WTC11 (cell line): ENCODE results near the gene SIK2. TPM values are rescaled to one million over a fixed set of nuclear protein-coding genes. Genes with fewer than 3 reads are reported as not detected.

Source experiments
- ATAC-seq: fragments of 200-7000 bp; cut with Tn5 transposase; 2 replicates; pipeline ENCODE4 v1.10.0; 2021; ENCODE audit warnings: mild to moderate bottlenecking, moderate library complexity
- CTCF ChIA-PET: fragments of 300-600 bp; sonication (Branson Sonifier 250); formaldehyde crosslinking; loops from one replicate; lab custom pipeline; 2021; ENCODE audit warnings: antibody characterized with exemption; lab: Charles Lee
- POLR2A ChIA-PET: fragments of 350-600 bp; sonication (Branson Sonifier 250); formaldehyde crosslinking; loops from one replicate; lab custom pipeline; 2021; ENCODE audit warnings: antibody characterized with exemption; lab: Charles Lee
- DNase-seq: peaks from one replicate; pipeline ENCODE4 v3.0.0; 2021; ENCODE audit warnings: low spot score
- H3K27ac Mint-ChIP-seq: 2 replicates; pipeline ENCODE4 v1.8.0; 2021; ENCODE audit warnings: mixed read lengths
- H3K27me3 Mint-ChIP-seq: 2 replicates; pipeline ENCODE4 v1.8.0; 2021; ENCODE audit warnings: low read depth, mild to moderate bottlenecking, moderate library complexity, mixed read lengths
- H3K36me3 Mint-ChIP-seq: 2 replicates; pipeline ENCODE4 v1.8.0; 2021; ENCODE audit warnings: mixed read lengths
- H3K4me1 Mint-ChIP-seq: 2 replicates; pipeline ENCODE4 v1.8.0; 2022; ENCODE audit warnings: mixed read lengths
- H3K4me3 Mint-ChIP-seq: 2 replicates; pipeline ENCODE4 v1.8.0; 2021; ENCODE audit warnings: mild to moderate bottlenecking, moderate library complexity, mixed read lengths
- H3K9me3 Mint-ChIP-seq: 2 replicates; pipeline ENCODE4 v1.8.0; 2021; ENCODE audit warnings: mixed read lengths
- AR ChIP-seq: fragments of 250-450 bp; sonication (Bioruptor Pico); IDR thresholded peaks from 2 replicates; pipeline ENCODE4 v1.9.0; 2021; ENCODE audit warnings: mild to moderate bottlenecking
- ARID4B ChIP-seq: sonication (generic); formaldehyde crosslinking; IDR thresholded peaks from 2 replicates; pipeline ENCODE4 v1.8.0; 2023; ENCODE audit warnings: missing genetic modification reagents, mild to moderate bottlenecking, borderline replicate concordance
- ATF6 ChIP-seq: sonication (generic); formaldehyde crosslinking; IDR thresholded peaks from 2 replicates; pipeline ENCODE4 v1.8.1; 2023; ENCODE audit warnings: mild to moderate bottlenecking, missing genetic modification reagents
- CBFB ChIP-seq: sonication (generic); formaldehyde crosslinking; IDR thresholded peaks from 2 replicates; pipeline ENCODE4 v1.8.1; 2022; ENCODE audit warnings: mild to moderate bottlenecking, low read depth, missing genetic modification reagents
- CTCF ChIP-seq: fragments of 200-600 bp; IDR thresholded peaks from 2 replicates; pipeline ENCODE4 v1.8.0; 2022; ENCODE audit warnings: antibody characterized with exemption
- FOXJ3 ChIP-seq: sonication (generic); formaldehyde crosslinking; IDR thresholded peaks from 2 replicates; pipeline ENCODE4 v1.9.0; 2021; ENCODE audit warnings: missing genetic modification reagents, mild to moderate bottlenecking, borderline replicate concordance
- FOXK1 ChIP-seq: sonication (generic); formaldehyde crosslinking; IDR thresholded peaks from 2 replicates; pipeline ENCODE4 v1.8.0; 2022; ENCODE audit warnings: mild to moderate bottlenecking, moderate library complexity, missing genetic modification reagents
- GABPB1 ChIP-seq: sonication (generic); formaldehyde crosslinking; IDR thresholded peaks from 2 replicates; pipeline ENCODE4 v1.8.1; 2023; ENCODE audit warnings: mild to moderate bottlenecking, missing genetic modification reagents
- JAZF1 ChIP-seq: fragments of 250-450 bp; sonication (Bioruptor Pico); IDR thresholded peaks from 2 replicates; pipeline ENCODE4 v1.9.0; 2021; ENCODE audit warnings: moderate library complexity, mild to moderate bottlenecking, inconsistent platforms
- JUN ChIP-seq: sonication (generic); formaldehyde crosslinking; IDR thresholded peaks from 2 replicates; pipeline ENCODE4 v1.8.0; 2023; ENCODE audit warnings: mild to moderate bottlenecking, missing genetic modification reagents
- KAT7 ChIP-seq: sonication (generic); formaldehyde crosslinking; IDR thresholded peaks from 2 replicates; pipeline ENCODE4 v1.8.1; 2023; ENCODE audit warnings: missing genetic modification reagents, mild to moderate bottlenecking, borderline replicate concordance
- TEAD1 ChIP-seq: sonication (generic); formaldehyde crosslinking; IDR thresholded peaks from 2 replicates; pipeline ENCODE4 v1.8.0; 2022; ENCODE audit warnings: mild to moderate bottlenecking, missing genetic modification reagents
- TEAD4 ChIP-seq: sonication (generic); formaldehyde crosslinking; IDR thresholded peaks from 2 replicates; pipeline ENCODE4 v1.8.0; 2022; ENCODE audit warnings: mild to moderate bottlenecking, missing genetic modification reagents
- ZBTB21 ChIP-seq: sonication (generic); formaldehyde crosslinking; IDR thresholded peaks from 2 replicates; pipeline ENCODE4 v1.8.1; 2023; ENCODE audit warnings: mild to moderate bottlenecking, missing genetic modification reagents, borderline replicate concordance
- ZNF219 ChIP-seq: sonication (generic); formaldehyde crosslinking; IDR thresholded peaks from 2 replicates; pipeline ENCODE4 v1.8.0; 2023; ENCODE audit warnings: missing genetic modification reagents, mild to moderate bottlenecking, borderline replicate concordance
- total RNA-seq: library from RNA; stranded (reverse); gene quantifications from 3 replicates; pipeline ENCODE4 v1.2.3, GENCODE V29; 2021
- TF ChIP-seq, protein P1 (sequence below): fragments of 250-450 bp; sonication (Bioruptor Pico); IDR thresholded peaks from 2 replicates; pipeline ENCODE4 v1.9.0; 2021; ENCODE audit warnings: moderate library complexity, mild to moderate bottlenecking, inconsistent platforms, borderline replicate concordance
- TF ChIP-seq, protein P2 (sequence below): sonication (generic); formaldehyde crosslinking; IDR thresholded peaks from 2 replicates; pipeline ENCODE4 v1.8.1; 2022; ENCODE audit warnings: missing genetic modification reagents, borderline replicate concordance
- TF ChIP-seq, protein P3 (sequence below): sonication (generic); formaldehyde crosslinking; IDR thresholded peaks from 2 replicates; pipeline ENCODE4 v1.8.1; 2022; ENCODE audit warnings: low read depth, mild to moderate bottlenecking, moderate library complexity, missing genetic modification reagents, borderline replicate concordance
- TF ChIP-seq, protein P4 (sequence below): sonication (generic); formaldehyde crosslinking; IDR thresholded peaks from 2 replicates; pipeline ENCODE4 v1.8.0; 2022; ENCODE audit warnings: mild to moderate bottlenecking, missing genetic modification reagents

Gene SIK2
- total RNA-seq, 1 experiment from 2014 or later = 7.2 TPM

DNA sequence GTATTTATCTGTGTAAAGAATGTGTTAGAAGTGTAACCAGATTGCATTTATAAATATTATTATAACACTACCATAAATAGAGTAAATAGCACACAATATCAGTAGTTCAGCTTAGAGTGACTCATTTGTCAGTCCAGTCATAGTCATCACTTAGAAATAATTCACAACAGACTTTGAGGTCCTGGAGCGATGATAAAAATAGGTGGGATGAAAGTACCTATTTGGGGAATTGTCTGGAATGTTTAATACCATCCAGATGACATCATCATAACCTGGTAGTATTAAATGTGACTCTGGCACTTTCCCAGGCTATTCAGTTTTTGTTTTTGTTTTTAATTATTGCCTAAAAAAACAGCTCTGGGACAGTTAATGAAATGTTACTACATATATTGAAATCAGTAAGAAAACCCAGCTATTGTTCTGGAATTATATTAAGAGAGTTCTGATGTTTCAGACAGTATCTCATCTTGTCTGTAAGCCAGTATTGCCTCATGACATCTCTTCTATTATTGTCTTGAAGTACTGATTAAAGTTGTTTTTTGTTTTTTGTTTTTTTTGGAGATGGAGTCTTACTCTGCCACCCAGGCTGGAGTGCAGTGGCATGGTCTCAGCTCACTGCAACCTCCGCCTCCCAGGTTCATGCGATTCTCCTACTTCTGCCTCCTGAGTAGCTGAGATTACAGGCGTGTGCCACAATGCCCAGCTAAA is 74.8 kb downstream of the SIK2 start:
- H3K9me3 Mint-ChIP-seq = 0 out of 2 replicates have a peak, but pooled peaks cover 4% of the 10 kb centered on the region
- no peaks in the 10 kb centered on the region for H3K4me1 Mint-ChIP-seq
- ChIA-PET CTCF (no interaction called here), POLR2A (no interaction called here)
- H3K36me3 Mint-ChIP-seq = no peaks in the 10 kb centered on the region
- TF ChIP-seq CTCF = no peak
- no peak for TF ChIP-seq GABPB1 (CRISPR knock-in tag)
- no peak for TF ChIP-seq ATF6 (CRISPR knock-in tag)
- TF ChIP-seq, protein P1, sequence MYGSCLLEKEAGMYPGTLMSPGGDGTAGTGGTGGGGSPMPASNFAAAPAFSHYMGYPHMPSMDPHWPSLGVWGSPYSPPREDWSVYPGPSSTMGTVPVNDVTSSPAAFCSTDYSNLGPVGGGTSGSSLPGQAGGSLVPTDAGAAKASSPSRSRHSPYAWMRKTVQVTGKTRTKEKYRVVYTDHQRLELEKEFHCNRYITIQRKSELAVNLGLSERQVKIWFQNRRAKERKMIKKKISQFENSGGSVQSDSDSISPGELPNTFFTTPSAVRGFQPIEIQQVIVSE (CRISPR knock-in tag) = no peak
- no peak for TF ChIP-seq KAT7 (CRISPR knock-in tag)
- no peak for TF ChIP-seq ZBTB21 (CRISPR knock-in tag)
- no peak for TF ChIP-seq TEAD1
- no peak for TF ChIP-seq JUN (CRISPR knock-in tag)
- no peak for TF ChIP-seq AR (CRISPR knock-in tag)
- TF ChIP-seq JAZF1 (CRISPR knock-in tag) = no peak
- no peak for TF ChIP-seq FOXJ3 (CRISPR knock-in tag)
- TF ChIP-seq, protein P2, sequence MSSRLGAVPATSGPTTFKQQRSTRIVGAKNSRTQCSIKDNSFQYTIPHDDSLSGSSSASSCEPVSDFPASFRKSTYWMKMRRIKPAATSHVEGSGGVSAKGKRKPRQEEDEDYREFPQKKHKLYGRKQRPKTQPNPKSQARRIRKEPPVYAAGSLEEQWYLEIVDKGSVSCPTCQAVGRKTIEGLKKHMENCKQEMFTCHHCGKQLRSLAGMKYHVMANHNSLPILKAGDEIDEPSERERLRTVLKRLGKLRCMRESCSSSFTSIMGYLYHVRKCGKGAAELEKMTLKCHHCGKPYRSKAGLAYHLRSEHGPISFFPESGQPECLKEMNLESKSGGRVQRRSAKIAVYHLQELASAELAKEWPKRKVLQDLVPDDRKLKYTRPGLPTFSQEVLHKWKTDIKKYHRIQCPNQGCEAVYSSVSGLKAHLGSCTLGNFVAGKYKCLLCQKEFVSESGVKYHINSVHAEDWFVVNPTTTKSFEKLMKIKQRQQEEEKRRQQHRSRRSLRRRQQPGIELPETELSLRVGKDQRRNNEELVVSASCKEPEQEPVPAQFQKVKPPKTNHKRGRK = no peak
- TF ChIP-seq, protein P3, sequence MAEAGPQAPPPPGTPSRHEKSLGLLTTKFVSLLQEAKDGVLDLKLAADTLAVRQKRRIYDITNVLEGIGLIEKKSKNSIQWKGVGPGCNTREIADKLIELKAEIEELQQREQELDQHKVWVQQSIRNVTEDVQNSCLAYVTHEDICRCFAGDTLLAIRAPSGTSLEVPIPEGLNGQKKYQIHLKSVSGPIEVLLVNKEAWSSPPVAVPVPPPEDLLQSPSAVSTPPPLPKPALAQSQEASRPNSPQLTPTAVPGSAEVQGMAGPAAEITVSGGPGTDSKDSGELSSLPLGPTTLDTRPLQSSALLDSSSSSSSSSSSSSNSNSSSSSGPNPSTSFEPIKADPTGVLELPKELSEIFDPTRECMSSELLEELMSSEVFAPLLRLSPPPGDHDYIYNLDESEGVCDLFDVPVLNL (CRISPR knock-in tag) = no peak
- TF ChIP-seq, protein P4, sequence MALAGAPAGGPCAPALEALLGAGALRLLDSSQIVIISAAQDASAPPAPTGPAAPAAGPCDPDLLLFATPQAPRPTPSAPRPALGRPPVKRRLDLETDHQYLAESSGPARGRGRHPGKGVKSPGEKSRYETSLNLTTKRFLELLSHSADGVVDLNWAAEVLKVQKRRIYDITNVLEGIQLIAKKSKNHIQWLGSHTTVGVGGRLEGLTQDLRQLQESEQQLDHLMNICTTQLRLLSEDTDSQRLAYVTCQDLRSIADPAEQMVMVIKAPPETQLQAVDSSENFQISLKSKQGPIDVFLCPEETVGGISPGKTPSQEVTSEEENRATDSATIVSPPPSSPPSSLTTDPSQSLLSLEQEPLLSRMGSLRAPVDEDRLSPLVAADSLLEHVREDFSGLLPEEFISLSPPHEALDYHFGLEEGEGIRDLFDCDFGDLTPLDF = no peak
- no peak for TF ChIP-seq CBFB
- no peak for TF ChIP-seq FOXK1 (CRISPR knock-in tag)
- TF ChIP-seq ZNF219 (CRISPR knock-in tag) = no peak
- TF ChIP-seq TEAD4 = no peak
- no peak for TF ChIP-seq ARID4B (CRISPR knock-in tag)
- no peaks in the 10 kb centered on the region for H3K27me3 Mint-ChIP-seq
- ATAC-seq = no peak
- no peak for DNase-seq
- no peak overlapping the region for H3K4me3 Mint-ChIP-seq
- H3K27ac Mint-ChIP-seq = no peak overlapping the region
